NCI-H1694 treated with DMSO at 0.1 percent for 48 hours (cell line): ENCODE measurements around the gene LIPC.

ENCODE experiments used
- DNase-seq: peaks from one replicate; lab custom pipeline; 2025; lab: John Stamatoyannopoulos, UW

The LIPC gene

GRCh38 chr15:58436552-58436951, 4.8 kb downstream of the LIPC start:
- no peak for DNase-seq

GRCh38 chr15:58437531-58438105, 5.8 kb downstream of the LIPC start:
- DNase-seq = no peak

GRCh38 chr15:58438111-58438510, 6.3 kb downstream of the LIPC start:
- no peak for DNase-seq

GRCh38 chr15:58438956-58439355, 7.2 kb downstream of the LIPC start:
- DNase-seq = peak; percentile 50

GRCh38 chr15:58440158-58440910, 8.5 kb downstream of the LIPC start:
- no peak for DNase-seq

GRCh38 chr15:58440922-58441321, 9.1 kb downstream of the LIPC start:
- DNase-seq = no peak

GRCh38 chr15:58441376-58442070, 9.7 kb downstream of the LIPC start:
- DNase-seq = no peak

GRCh38 chr15:58442122-58442521, 10.3 kb downstream of the LIPC start:
- no peak for DNase-seq

- no peak for DNase-seq
Measured at GRCh38 chr15:58443308-58443707, 11.5 kb downstream of the LIPC start.

GRCh38 chr15:58444056-58444455, 12.3 kb downstream of the LIPC start:
- no peak for DNase-seq

GRCh38 chr15:58444658-58445332, 13.0 kb downstream of the LIPC start:
- no peak for DNase-seq

- DNase-seq = no peak
Measured at GRCh38 chr15:58445865-58446264, 14.1 kb downstream of the LIPC start.

- no peak for DNase-seq
Measured at GRCh38 chr15:58446521-58446920, 14.7 kb downstream of the LIPC start.

GRCh38 chr15:58447271-58448010, 15.7 kb downstream of the LIPC start:
- DNase-seq = no peak

- no peak for DNase-seq
Measured at GRCh38 chr15:58448331-58448730, 16.5 kb downstream of the LIPC start.

- DNase-seq = no peak
Measured at GRCh38 chr15:58448906-58449305, 17.1 kb downstream of the LIPC start.

- DNase-seq = no peak
Measured at GRCh38 chr15:58451826-58452225, 20.0 kb downstream of the LIPC start.

GRCh38 chr15:58452775-58453174, 21.0 kb downstream of the LIPC start:
- DNase-seq = no peak

GRCh38 chr15:58453931-58454793, 22.4 kb downstream of the LIPC start:
- DNase-seq = no peak

- DNase-seq = peak; percentile 8
Measured at GRCh38 chr15:58454950-58455401, 23.2 kb downstream of the LIPC start.

GRCh38 chr15:58457466-58457965, 25.7 kb downstream of the LIPC start:
- no peak for DNase-seq
